Kasumi-1 (cell line): ENCODE data around the gene TBC1D25.

Experiments
- DNase-seq, 2 experiments: peaks; one replicate each; lab custom pipeline; 2025; lab: John Stamatoyannopoulos, UW

Gene TBC1D25

DNA sequence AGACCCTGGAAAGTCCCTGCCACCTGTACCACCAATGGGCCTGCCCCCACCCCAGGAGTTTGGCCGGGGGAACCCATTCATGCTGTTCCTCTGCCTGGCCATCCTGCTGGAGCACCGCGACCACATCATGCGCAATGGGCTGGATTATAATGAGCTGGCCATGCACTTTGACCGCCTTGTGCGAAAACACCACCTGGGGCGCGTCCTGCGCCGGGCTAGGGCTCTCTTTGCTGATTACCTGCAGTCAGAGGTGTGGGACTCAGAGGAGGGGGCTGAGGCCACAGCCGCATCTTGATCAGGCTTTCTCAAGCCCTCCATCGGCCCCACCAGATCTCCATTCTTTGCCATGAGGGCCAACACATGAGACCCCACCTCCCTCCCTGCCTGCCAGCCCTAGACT lies 21.2 kb downstream of the TBC1D25 start:
- DNase-seq = no peak

- peak; percentile 69 to 80 for DNase-seq
Measured at GRCh38 chrX:48569958-48570357, 30.4 kb downstream of the TBC1D25 start.

GRCh38 chrX:48573690-48574269 lies 34.3 kb downstream of the TBC1D25 start:
- DNase-seq = no peak

DNA sequence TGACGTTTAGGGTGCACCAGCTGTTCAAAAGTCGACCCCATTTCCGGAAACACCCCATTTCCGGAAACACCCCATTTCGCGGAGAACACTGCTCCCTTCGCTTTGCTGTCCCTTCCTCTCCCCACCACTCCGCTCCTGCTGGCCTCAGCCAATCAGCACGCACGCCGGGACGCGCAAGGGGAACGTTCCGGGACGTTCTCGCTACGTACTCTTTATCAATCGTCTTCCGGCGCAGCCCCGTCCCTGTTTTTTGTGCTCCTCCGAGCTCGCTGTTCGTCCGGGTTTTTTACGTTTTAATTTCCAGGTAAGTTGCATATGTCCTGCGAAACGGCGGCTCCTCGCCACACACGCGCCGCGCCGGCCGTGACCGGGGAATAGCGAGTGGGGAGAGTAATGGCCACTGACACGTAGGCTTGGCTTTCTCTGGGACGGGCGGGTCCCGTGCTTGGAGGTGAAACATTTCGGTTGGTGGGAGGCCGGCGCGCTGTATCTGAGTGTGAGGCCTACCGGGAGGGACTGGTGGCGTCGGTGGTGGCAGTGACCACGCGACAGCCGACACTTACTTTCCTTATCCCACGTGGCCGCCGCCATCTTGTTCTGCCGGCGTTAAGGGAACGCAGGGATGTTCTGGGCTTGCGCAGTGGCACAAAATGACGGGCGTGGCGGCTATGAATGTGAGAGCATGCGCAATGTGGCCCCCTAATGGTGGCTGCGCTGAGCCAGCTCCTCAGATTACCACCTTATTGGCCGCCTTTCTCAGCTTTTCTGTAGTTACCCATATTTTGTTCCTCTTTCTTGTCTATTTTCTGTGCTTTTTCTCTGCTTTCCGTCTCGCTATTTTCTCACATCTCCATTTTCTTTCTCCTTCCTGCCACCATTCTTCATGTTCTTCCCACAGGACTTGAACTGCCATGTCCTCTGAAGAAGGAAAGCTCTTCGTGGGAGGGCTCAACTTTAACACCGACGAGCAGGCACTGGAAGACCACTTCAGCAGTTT lies 35.1 kb downstream of the TBC1D25 start, which contains the start of gene RBM3:
TSS of gene RBM3 (plus strand) at position 215 of the 997 bp plus-strand sequence. CDS start at position 912, 697 bp downstream.
- peak; percentile 82 to 87 for DNase-seq

DNA sequence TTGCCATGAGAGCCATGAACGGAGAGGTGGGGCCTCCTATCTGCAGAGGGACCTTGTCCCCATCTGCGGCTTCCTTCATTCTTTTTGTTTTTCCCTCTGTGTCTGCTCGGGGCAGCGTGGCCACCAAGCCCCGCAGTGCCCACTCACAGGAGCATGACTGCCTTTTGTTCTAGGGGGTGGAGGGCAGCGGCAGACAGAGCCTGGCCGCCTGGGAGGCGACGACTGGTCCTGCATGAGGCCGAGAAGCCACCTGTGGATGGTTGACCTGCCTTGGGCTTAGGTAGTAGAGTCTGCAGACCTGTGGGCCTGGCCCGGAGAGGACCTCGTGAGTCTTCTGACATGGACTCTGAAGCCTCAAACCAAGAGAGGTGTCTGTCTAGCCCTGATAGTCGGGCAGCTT lies 36.1 kb downstream of the TBC1D25 start:
- no peak for DNase-seq

DNA sequence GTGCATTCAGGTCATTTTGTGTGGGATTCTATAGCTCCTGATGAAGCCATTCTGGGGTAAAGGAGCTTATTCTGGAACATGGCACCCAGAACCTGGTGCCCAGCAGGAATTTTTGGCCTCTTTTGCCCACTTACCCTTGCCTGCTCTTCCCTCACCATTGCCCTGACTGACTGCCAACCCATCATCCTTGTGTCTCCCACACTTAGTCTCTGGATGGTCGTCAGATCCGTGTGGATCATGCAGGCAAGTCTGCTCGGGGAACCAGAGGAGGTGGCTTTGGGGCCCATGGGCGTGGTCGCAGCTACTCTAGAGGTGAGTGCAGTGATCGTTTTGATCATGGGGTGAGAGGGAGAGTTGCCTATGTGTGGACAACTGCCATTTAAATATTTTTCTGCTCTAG lies 36.6 kb downstream of the TBC1D25 start:
- DNase-seq = no peak

DNA sequence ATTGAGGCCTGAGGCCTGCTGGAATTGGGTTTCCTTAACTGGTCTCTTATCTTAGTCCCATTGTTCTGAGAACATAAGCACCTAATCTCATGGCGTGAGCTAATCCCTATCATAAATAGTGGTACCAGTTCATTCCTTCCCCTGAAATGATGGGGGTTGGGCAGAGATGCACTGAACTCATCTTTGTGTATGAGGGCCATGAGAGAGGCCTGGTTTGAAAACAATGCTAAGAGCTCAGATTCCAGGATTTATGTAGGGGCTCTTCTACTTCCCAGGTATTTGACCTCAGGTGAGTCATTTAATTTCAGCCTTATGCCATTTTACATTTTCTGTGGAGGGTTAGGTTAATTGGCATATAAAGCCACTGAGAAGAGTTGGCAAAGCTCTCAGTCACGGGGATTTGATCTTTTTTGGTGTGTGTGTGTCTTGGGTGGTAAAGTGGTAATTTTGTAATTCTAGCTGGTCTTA lies 39.2 kb downstream of the TBC1D25 start:
- DNase-seq = no peak

DNA sequence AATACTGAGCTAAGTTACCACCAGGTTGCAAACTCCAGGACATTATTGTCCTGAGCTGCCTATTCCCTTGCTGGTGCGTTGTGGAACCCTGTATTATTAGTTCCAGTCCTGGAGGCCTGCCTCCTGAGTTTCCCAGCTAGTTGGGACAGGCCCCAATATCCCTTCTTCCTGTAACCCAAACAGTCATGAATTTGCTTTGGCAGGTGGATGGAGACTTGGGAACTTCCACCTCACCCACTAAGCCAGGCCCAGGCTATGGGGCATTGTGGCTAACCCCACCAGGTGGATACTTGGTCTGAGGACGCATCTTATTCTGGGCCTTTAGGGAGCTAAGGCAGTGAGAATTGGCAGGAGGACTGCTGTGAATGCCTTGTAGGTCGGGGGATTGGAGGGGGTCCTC lies 39.7 kb downstream of the TBC1D25 start:
- DNase-seq = no peak

GRCh38 chrX:48580662-48581061 lies 41.1 kb downstream of the TBC1D25 start:
- DNase-seq = no peak

GRCh38 chrX:48584698-48585097 lies 45.2 kb downstream of the TBC1D25 start:
- DNase-seq = no peak

DNA sequence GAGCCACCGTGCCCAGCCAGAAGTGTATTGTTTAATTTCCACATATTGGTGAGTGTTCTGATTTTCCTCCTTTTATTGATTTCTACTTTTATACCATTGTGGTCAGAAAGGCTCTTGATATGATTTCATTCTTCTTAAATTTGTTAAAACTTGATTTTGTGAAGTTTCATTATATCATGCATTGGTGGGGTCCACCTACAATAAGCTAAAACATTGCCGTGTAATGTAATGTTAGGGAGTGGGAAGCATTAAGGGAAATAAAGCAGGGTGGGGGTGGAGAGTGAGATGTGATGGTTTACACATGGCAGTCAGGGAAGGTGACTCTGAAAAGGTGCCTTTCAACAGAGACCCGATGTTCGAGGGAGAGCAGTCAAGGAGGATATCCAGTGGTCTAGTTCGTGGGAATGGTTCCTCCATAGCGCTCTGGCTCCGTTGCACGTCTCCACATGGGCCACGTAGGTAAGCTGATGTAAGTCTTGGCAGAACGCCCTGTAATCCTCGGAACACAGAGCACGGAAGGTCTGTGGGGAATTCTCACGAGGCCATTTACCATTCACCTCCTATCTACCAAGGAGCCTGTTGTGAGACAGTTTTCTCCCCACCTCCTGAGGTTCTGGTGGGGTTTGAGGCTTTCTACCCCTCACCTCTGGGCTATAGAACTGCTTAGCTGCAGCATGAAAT lies 50.1 kb downstream of the TBC1D25 start:
- no peak for DNase-seq

DNA sequence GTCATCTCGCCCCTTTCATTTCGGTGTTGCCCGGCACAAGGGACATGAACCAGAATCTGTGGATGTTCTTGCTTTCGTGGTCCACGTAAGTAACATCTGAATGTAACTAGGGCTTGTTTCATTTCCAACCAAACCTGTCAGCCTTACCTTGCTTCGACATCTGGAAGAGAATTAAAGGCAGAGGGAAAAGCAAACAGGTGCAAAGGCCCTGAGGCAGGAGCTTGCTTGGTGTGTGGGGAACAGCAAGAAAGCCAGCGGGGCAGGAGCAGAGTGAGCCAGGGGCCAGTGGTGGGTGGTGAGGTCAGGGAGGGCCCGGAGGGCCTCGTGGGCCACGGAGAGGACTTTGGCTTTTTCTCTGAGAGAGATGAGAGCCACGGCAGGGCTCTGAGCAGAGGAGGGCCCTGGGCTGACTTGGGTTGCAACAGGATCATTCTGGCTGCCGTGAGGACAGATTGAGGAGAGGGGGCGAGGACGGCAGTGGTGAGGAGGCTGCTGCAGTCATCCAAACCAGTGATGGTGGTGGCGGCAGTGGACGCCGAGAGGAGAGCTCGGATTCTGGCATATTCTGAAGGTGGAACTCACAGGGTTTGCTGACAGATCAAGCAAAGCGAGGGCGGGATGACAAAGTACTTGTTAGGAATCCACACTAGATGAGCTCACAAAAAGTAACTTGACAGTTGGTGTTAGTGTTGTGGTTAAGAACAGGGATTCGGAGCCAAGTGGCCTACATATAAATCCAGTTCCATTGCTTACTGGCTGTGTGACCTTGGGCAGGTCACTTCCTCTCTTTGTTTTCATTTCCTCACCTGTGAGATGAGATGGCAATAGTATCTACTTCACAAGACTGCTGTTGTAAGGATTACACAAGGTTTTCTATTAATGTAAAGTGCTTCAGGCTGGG lies 50.9 kb downstream of the TBC1D25 start:
- DNase-seq = no peak

DNA sequence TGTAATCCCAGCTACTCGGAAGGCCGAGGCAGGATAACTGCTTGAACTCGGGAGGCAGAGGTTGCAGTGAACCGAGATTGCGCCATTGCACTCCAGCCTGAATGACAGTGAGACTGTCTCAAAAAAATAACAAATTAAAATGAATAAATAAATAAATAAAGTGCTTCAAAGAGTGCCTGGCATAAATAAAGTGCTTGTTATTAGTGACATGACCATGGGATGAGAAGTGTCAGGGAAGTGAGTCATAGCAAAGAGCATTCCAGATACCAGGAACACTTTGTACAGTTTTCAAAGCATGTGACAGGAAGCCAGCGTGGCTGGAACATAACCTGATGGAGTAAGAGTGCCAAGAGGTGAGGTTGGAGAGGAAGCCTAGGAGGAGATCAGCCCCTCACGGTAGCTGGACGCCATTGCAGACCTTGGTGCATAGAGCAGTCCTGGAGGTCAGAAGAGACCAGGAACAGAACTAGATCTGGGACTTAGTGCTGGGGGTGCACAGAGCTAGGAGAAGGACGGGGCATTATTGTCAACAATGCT lies 51.8 kb downstream of the TBC1D25 start:
- DNase-seq = no peak

DNA sequence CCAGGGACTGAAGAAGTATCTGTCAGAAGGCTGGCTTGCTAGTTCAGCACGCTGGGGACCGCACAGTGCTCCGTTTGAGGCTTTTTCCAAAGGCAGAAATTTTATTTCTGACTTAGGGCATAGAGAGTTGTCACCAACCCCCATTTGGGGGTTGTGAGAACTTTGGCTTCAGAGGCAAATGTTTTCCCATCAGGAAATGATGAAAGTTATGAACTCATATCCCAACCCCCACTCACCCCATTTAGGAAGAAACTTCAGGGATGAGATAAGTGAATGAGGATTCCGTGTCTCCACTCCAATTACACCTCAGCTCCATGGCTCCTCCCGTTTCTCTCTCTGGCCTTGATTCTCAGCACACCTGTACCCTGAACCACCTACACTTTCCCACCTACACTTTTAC lies 53.5 kb downstream of the TBC1D25 start:
- no peak for DNase-seq

- DNase-seq = no peak
Measured at GRCh38 chrX:48595929-48596328, 56.4 kb downstream of the TBC1D25 start.

GRCh38 chrX:48597353-48598264 lies 58.1 kb downstream of the TBC1D25 start, which contains the start of gene WDR13:
Gene WDR13, plus strand, starts transcription at chrX:48597492. Its CDS starts 505 bp downstream, at chrX:48597997.
- DNase-seq = peak; percentile 81

DNA sequence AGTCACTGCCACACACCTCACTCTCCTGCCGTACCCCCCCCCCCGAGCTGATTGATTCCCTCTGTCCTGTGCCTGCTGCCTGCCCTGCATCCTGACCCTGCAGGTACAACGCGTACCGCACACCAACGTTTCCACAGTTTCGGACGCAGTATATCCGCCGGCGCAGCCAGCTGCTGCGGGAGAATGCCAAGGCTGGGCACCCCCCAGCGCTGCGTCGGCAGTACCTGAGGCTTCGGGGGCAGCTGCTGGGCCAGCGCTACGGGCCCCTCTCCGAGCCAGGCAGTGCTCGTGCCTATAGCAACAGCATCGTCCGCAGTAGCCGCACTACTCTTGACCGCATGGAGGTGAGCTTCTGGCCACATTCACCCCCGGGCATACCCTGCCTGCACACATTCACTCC lies 59.1 kb downstream of the TBC1D25 start:
- DNase-seq = no peak

GRCh38 chrX:48599341-48599740 lies 59.8 kb downstream of the TBC1D25 start:
- DNase-seq = no peak

- DNase-seq = no peak
Measured at GRCh38 chrX:48600226-48600625, 60.7 kb downstream of the TBC1D25 start.
